Measurements from ENCODE around the gene CSF1R. TPM values are rescaled to one million over a fixed set of nuclear protein-coding genes. Genes with fewer than 3 reads are reported as not detected.
A peak's percentile ranks its signal among the peaks of the same experiment; 100 is the strongest.

CSF1R gene
- total and polyA plus RNA-seq, 2 of the 4 experiments (the other 2 are of a cell fraction): 0.14 to 0.36 TPM

DNA sequence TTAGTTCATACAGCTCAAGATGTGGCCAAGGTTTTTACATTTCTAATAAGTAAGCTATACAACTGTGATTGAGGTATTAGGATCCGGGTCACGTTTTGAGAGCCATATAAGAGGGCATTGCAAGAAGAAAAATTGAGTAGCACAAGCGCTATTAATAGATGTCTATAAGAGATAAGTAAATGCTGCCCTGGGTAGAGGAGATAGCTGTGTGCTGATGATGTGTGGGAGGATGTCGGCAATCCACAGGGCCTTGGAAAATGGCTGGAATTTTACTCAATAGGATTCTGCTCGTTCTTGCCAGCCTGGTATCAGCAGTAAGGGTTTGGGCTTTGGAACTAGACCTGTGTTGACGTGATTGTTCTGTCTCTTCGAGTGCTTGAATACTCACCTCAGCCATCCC, 41.6 kb downstream of the CSF1R start:
- no TSS peak for BruUV-seq (replicated peaks)
- H2BK120ac ChIP-seq (ENCODE audit: low read depth, low read length): peak overlapping the region; percentile 75
- peaks cover 62% of the 10 kb centered on the region for H3K36me3 ChIP-seq (ENCODE audit: control insufficient read depth, insufficient read depth, low read length)
- peak overlapping the region; percentile 82 for H3K14ac ChIP-seq (replicated peaks; ENCODE audit: low read depth, low read length)
- no peak overlapping the region for H3K9ac ChIP-seq (ENCODE audit: low read depth, low read length)
- no peak overlapping the region for H4K5ac ChIP-seq (ENCODE audit: low read depth, low read length)
- peaks cover 32 to 72% of the 10 kb centered on the region in 2 experiments for H3K79me1 ChIP-seq (ENCODE audit: low read depth in 1 of 2, low read length in 2 of 2)
- peak overlapping the region; percentile 81; the same call in 1 of the 3 replicates for H2BK15ac ChIP-seq (ENCODE audit: low read depth, low read length)
- no peak overlapping the region for H2AK9ac ChIP-seq (replicated peaks; ENCODE audit: low read depth, low read length, poor library complexity)
- POLR2A ChIA-PET (ENCODE audit: unreplicated experiment): no interaction called here
- no CpG with 5 or more reads among the region's 7 CpGs for WGBS, 2 experiments (ENCODE audit: extremely low coverage in 2 of 2, insufficient read length in 1 of 2)
- CTCF ChIA-PET: no interaction called here
- peak overlapping the region; percentile 77; the same call in 1 of the 2 replicates for H3K23ac ChIP-seq (ENCODE audit: low read depth, low read length)
- H3K4me3 ChIP-seq (ENCODE audit: insufficient read depth, low read depth, low read length): no peak overlapping the region
- no peak overlapping the region for H3K18ac ChIP-seq (ENCODE audit: low read depth, low read length)
- H3K9me3 ChIP-seq (ENCODE audit: control insufficient read depth, insufficient read depth, low read length): no peaks in the 10 kb centered on the region
- peak overlapping the region; percentile 71 for H2BK5ac ChIP-seq (ENCODE audit: low read depth, low read length, poor library complexity, severe bottlenecking)
- H2AFZ ChIP-seq (replicated peaks; ENCODE audit: low read length, poor library complexity): no peak overlapping the region
- peak overlapping the region; percentile 90 for H3K4ac ChIP-seq (ENCODE audit: low read depth, low read length)
- peak overlapping the region; percentile 53; the same call in 1 of the 2 replicates for H4K91ac ChIP-seq (ENCODE audit: insufficient read depth, low read depth, low read length)
- intact Hi-C loops (cut with micrococcal nuclease): no loop called here
- H4K8ac ChIP-seq (ENCODE audit: low read depth in 2 of 2, low read length in 2 of 2): peak overlapping the region; percentile 37 to 60; a peak in 2 of 4 replicates
- DNase-seq: peak; percentile 33
- peaks cover 6% of the 10 kb centered on the region; the same call in 1 of the 2 replicates for H4K20me1 ChIP-seq (ENCODE audit: insufficient read depth, low read length)
- in situ Hi-C loops (cut with MboI; ENCODE audit: low sequenced_read_pairs): no loop called here
- no peak for TF ChIP-seq MXI1 (IDR thresholded peaks at IDR 0.05; ENCODE audit: borderline replicate concordance, low read depth, low read length)
- TF ChIP-seq, protein P1, sequence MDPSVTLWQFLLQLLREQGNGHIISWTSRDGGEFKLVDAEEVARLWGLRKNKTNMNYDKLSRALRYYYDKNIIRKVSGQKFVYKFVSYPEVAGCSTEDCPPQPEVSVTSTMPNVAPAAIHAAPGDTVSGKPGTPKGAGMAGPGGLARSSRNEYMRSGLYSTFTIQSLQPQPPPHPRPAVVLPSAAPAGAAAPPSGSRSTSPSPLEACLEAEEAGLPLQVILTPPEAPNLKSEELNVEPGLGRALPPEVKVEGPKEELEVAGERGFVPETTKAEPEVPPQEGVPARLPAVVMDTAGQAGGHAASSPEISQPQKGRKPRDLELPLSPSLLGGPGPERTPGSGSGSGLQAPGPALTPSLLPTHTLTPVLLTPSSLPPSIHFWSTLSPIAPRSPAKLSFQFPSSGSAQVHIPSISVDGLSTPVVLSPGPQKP (IDR thresholded peaks at IDR 0.05; ENCODE audit: borderline replicate concordance, low read depth, low read length): no peak
- no peak for TF ChIP-seq CEBPB (IDR thresholded peaks at IDR 0.05; ENCODE audit: low read depth, low read length)
- TF ChIP-seq, protein P2, sequence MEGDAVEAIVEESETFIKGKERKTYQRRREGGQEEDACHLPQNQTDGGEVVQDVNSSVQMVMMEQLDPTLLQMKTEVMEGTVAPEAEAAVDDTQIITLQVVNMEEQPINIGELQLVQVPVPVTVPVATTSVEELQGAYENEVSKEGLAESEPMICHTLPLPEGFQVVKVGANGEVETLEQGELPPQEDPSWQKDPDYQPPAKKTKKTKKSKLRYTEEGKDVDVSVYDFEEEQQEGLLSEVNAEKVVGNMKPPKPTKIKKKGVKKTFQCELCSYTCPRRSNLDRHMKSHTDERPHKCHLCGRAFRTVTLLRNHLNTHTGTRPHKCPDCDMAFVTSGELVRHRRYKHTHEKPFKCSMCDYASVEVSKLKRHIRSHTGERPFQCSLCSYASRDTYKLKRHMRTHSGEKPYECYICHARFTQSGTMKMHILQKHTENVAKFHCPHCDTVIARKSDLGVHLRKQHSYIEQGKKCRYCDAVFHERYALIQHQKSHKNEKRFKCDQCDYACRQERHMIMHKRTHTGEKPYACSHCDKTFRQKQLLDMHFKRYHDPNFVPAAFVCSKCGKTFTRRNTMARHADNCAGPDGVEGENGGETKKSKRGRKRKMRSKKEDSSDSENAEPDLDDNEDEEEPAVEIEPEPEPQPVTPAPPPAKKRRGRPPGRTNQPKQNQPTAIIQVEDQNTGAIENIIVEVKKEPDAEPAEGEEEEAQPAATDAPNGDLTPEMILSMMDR (conservative IDR thresholded peaks at IDR 0.05; ENCODE audit: low read depth, low read length): no peak
- TF ChIP-seq MAFK (IDR thresholded peaks at IDR 0.05; ENCODE audit: low read depth, low read length): no peak
- TF ChIP-seq RAD21 (IDR thresholded peaks at IDR 0.05; ENCODE audit: low read length): no peak
- no peak for TF ChIP-seq RCOR1 (IDR thresholded peaks at IDR 0.05; ENCODE audit: insufficient replicate concordance, low read length)
- TF ChIP-seq BHLHE40 (IDR thresholded peaks at IDR 0.05; ENCODE audit: low read depth, low read length): peak; percentile 71
- TF ChIP-seq, protein P3, sequence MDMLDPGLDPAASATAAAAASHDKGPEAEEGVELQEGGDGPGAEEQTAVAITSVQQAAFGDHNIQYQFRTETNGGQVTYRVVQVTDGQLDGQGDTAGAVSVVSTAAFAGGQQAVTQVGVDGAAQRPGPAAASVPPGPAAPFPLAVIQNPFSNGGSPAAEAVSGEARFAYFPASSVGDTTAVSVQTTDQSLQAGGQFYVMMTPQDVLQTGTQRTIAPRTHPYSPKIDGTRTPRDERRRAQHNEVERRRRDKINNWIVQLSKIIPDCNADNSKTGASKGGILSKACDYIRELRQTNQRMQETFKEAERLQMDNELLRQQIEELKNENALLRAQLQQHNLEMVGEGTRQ (IDR thresholded peaks at IDR 0.05; ENCODE audit: low read depth, low read length): no peak
- H2BK20ac ChIP-seq (ENCODE audit: low read depth, low read length): peak overlapping the region; percentile 89
- H2AK5ac ChIP-seq (ENCODE audit: low read depth, low read length): peak overlapping the region; percentile 86
- no peaks in the 10 kb centered on the region for H3K27me3 ChIP-seq (ENCODE audit: control insufficient read depth, insufficient read depth, low read length)
- 0 out of 2 replicates have a peak overlapping the region, but pooled peaks have one; percentile 16 for H3K27ac ChIP-seq (ENCODE audit: insufficient read depth, low read length)
- peaks cover 33% of the 10 kb centered on the region for H3K9me1 ChIP-seq (ENCODE audit: insufficient read depth, low read length)
- dilution Hi-C loops (cut with HindIII; ENCODE audit: low sequenced_read_pairs, unreplicated experiment): no loop called here
- no peak overlapping the region for H3K4me2 ChIP-seq (ENCODE audit: low read depth, low read length)
- peaks cover 19% of the 10 kb centered on the region for H3K4me1 ChIP-seq (ENCODE audit: control insufficient read depth, insufficient read depth, low read length)
- peak; percentile 42 for ATAC-seq (ENCODE audit: low read depth)
- H3K56ac ChIP-seq (ENCODE audit: extremely low read depth, insufficient read depth, low read length): peak overlapping the region; percentile 34; the same call in 1 of the 2 replicates
